HG02852 (cell line): ENCODE measurements around the gene DOCK11.
A peak's percentile ranks its signal among the peaks of the same experiment; 100 is the strongest.
"Not testable (repeated sequence)": the region's sequence is repeated elsewhere in the genome, so short reads cannot be mapped to it uniquely, and the experiment has no call there.

Experiments used
- ATAC-seq: cut with Tn5 transposase; IDR thresholded peaks from one replicate; pipeline ENCODE4 v1.9.1; 2021; ENCODE audit warnings: mild to moderate bottlenecking, moderate library complexity; ENCODE audit not compliant: unreplicated experiment

DOCK11 gene

DNA sequence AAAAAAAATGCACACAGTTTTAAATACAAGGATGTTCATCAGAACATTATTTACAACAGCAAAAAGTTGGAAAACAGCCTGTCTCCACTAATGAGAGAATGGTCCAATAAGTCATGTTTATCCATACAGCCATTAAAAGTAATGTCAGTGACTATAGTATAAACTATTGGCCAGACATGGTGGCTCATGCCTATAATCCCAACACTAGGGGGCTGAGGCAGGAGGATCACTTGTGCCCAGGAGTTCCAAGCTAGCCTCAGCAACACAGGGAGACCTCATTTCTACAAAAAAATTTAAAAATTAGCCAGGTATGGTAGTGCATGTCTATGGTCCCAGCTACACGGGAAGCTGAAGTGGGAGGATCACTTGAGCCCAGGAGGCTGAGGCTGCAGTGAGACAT lies 183.7 kb downstream of the DOCK11 start:
- ATAC-seq: no peak

DNA sequence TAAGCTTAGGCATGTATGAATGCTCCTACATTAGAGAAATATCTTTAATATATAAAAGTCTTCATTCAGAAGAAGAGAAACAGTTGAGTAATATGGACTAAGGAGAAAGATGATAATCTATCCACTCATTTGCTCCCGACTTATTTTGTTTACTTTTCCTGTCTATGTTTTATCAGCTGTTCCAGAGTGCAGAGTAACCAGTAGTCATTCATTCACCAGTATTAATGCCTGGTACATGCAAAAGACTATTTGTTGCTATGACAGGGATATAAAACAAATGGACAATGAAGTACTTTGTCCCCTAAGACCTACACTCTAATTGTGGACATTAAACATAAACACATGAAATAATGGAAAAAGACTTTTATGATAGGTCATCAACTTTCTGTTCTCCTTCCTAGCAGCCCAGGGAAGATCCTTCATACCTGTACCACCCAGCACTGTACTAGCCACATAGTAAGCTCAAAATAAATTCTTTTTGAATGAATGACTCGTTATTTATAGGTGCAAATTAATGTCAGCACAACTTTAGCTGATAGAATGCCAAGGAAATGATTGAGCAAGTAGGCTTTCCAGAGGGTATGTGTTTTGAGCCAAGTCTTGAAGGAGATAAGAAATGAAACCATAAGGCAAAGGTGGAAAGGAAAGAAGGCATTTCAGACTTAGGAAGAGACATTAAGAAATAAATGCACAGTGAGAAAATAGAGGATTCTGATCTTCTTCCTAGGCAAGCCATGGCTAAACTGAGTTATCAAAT lies 186.8 kb downstream of the DOCK11 start:
- ATAC-seq: no peak

DNA sequence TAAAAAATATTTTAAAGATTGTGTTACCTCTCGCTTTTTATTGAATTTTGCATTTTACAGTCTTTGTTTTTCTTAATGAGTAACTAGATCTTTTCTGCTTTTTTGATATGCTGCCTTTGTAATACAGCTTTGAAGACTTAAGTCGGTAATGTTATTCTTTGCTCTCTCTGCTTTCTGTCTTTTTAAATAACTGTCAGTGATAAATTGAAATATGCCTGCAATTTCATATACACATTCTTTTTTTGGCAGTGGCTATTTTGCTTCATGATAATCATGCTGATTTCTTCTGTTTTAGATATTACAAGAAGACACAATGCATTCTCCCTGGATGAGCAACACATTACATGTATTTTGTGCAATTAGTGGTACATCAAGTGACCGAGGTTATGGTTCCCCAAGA lies 189.8 kb downstream of the DOCK11 start:
- no peak for ATAC-seq

DNA sequence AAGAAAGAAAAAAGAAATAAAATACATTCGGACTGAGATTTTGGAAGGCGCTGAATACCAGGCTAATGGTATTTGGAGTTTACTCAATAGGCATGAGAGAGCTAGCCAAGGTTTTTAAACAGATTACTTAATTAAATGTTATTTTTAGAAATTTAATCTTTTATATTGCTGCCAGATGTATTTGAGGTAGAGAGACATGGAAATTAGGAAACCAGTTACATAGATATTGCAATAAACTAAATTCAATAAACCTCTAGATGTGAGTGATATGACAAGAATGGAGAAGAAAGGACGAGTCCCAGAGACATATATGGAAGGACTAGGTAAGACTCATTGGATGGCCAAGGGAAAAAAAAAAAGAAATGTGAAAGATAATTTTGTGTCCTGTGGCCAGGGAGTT lies 193.3 kb downstream of the DOCK11 start:
- ATAC-seq: no peak

- ATAC-seq: no peak
These were observed 198.2 kb downstream of the DOCK11 start for GRCh38 chrX:118693843-118694242.

DNA sequence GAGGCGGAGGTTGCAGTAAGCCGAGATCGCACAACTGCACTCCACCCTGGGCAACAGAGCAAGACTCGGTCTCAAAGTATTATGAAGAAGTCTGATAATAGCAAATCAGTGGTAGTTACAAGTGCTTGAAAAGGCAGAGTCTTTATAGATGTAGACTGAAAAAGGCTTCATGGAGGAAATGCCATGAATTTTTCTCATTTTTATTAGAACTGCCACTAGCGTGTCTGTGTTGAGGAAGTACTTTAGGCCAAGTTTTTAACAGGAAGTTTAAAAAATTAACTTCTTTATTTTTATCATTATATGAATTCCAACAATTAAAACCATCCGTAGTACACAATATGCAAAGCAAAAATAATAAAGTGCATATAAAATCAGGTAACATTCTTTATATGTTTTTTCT lies 199.0 kb downstream of the DOCK11 start:
- ATAC-seq: no peak

DNA sequence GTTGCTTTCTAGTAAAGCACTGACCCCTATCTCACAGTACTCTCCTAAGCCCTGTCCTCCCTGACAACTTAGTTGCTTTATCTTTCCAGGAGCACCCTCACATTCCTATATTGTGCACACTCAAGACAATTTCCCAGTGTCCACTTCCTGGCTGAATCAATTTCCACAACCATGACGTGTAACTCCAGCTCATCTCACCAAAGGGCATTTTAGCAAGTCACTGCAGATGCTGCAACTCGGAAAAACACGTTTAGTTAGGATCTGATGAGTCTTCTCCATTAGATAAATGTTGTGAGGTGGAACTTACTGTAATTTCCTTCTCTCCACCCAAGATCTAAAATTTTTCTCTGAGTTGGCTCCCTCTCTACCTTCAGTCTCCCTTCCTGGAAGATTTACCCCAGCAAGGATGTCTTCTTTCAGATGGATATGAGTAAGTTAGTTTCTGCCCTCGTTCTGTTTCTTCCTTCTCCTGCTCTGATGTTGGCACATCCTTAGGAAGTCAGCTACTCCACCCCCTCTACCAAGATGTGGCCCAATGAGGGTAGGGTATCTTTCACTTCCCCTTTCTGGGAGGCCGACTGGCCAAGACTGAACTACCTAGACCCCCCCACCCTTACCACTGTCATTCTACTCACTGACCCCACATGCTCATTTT lies 203.0 kb downstream of the DOCK11 start:
- no peak for ATAC-seq

GRCh38 chrX:118702741-118703140 lies 207.1 kb downstream of the DOCK11 start:
- ATAC-seq: no peak

DNA sequence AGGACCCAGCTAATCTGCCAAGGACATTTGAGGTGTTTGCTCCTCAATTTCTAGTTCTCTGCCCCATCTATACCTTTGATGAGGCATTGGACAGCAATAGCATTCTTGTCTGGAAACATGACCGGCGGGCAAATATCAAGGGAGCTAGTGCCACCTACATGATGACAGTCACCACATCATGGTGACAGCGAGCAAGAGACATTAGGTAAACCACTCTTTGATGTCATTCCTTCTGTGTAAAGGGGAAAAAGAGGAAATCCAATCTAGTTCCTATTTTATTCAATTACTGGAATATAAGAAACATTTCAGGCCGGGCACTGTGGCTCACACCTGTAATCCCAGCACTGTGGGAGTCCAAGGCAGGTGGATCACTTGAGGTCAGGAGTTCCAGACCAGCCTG lies 211.1 kb downstream of the DOCK11 start:
- no peak for ATAC-seq

- no peak for ATAC-seq
These were observed 218.9 kb downstream of the DOCK11 start for GRCh38 chrX:118714521-118714920.

DNA sequence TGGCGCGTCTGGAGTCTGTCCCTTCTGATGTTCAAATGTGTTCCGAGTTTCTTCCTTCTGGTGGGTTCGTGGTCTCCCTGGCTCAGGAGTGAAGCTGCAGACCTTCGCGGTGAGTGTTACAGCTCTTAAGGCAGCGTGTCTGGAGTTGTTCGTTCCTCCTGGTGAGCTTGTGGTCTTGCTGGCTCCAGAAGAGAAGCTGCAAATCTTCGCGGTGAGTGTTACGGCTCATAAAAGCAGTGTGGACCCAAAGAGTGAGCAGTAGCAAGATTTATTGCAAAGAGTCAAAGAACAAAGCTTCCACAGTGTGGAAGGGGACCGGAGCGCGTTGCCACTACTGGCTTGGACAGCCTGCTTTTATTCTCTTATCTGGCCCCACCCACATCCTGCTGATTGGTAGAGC lies 220.3 kb downstream of the DOCK11 start:
- not testable (repeated sequence) for ATAC-seq

GRCh38 chrX:118716833-118717232 lies 221.2 kb downstream of the DOCK11 start:
- ATAC-seq: not testable (repeated sequence)

GRCh38 chrX:118717678-118718391 lies 222.2 kb downstream of the DOCK11 start:
- no peak for ATAC-seq

DNA sequence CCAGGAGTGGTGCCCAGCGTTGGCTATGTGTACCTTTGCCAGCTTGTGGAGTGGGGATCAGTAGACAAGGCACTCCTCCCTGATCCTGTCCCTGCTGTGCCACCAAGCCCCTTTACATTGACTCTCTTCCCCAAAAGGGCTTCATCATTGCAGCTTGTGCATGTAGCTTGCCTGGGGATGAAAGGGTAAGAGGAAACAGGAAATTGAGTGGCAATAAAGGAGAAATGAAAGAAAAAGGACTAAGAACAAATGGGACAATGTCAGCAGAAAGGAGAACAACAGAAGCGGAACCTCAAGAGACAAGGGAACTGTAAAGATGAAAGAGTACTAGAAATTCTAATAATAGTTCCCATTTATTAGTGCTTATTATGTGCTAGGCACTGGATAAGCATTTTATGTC lies 223.1 kb downstream of the DOCK11 start:
- no peak for ATAC-seq

DNA sequence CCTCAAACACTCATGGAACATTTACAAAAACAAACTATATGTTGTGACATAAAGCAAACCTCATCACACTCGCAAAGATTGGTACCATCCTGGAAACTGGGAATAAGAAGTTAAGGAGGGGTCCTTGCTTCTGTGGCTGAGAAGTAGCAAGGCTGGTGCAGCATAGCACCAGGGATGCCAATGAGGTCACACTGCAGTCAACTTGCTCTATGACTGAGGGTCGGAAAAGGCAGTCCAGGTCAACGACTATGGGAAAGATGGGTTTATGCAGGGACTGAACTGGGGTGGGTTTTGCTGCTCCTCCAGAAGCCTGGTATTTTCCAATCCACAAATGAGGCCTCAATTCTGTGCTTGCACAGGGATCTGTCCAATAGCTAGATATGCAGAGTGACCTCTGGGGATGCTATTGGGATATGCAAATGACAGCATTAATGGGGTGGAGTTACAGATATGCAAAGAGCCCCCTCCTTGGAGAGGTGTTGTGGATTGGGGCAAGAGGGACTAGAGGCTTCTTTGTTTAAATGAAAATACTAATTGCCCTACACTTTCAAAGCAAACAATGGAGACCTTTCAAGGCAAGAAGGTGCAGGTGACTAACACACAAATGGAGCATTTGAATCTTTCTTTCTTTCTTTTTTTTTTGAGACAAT lies 224.6 kb downstream of the DOCK11 start:
- no peak for ATAC-seq

GRCh38 chrX:118723376-118723775 lies 227.8 kb downstream of the DOCK11 start:
- ATAC-seq: no peak

DNA sequence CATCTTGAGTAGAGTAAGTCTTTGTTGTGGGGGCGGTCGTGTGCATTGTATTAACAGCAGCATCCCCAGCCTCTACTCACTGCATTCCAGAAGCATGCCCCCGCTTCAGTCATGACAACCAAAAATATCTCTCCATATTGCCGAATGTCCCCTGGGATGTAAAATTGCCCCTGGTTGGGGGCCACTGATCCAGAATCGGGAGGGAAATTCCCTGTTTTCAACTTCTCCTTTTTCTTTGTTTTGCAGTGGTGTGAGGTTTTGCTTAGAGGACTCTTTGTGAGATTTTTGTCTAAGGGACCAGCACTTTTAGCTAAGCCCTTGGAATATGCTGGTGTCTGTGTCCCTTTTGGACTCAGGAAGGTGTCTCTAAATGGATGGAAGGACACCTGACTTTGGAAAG lies 228.8 kb downstream of the DOCK11 start:
- ATAC-seq: no peak

- no peak for ATAC-seq
These were observed 229.2 kb downstream of the DOCK11 start for GRCh38 chrX:118724775-118725174.

DNA sequence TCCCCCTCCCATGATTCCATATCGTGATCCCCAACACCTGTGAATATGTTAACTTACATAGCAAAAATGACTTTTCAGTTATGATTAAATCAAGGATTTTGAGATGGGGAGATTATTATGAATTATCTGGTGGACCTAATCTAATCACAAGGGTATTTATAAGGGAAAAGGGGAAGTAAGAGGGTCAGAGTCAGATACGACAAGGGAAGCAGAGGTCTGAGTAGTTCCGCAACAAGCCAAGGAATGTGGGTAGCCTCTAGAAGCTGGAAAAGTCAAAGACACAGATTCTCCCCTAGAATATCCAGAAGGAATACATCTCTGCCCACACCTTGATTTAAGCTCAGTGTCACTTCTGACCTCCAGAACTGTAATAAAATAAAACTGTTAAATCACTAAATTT lies 230.8 kb downstream of the DOCK11 start:
- no peak for ATAC-seq

DNA sequence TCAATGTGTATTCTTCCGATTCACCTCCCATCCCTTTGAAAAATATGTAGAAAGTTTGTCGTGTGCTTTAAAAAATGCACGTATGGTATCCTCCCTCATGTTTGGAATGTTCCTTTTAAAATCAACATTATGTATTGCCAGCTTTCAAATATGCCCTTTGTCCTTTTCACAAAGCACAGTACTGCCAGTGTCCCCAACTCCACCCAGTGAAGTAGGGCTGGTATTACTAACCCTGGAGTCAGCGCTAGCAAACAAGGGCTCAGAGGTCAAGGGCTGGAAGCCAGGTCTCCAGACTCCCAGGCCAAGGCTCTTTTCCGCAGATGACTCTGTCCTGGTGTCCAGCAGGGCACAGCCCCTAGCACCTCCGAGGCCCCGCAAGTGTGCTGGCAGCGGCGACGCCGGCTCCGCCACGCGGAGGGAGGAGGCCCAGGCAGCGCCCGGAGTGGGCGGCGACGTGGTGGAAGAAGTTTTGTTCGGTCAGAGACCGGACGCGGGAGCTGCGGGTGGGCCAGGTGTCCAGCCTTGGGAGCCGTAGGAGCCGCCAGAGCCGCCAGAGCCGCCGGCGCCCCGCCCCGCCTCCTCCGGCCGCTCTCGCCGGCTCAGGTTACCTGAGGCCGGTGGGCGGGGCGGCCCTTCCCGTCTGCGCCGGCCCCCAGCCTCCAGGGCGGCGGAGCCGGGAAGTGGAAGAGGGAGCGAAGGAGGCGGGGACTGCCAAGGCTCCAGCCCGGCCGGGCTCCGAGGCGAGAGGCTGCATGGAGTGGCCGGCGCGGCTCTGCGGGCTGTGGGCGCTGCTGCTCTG lies 231.5 kb downstream of the DOCK11 start, which contains the start of gene IL13RA1:
Gene IL13RA1 (plus strand): TSS at position 720 of the 799 bp plus-strand sequence. CDS start 33 bp downstream, at position 753.
- ATAC-seq: peak; percentile 67
